Ishikawa (cell line): Measurements from ENCODE around the gene PRR18.

Source experiments
- CEBPB ChIP-seq: IDR thresholded peaks from 2 replicates; pipeline ENCODE4 v1.6.1; 2012
- CREB1 ChIP-seq: IDR thresholded peaks from 2 replicates; pipeline ENCODE4 v1.6.1; 2012; ENCODE audit warnings: low read depth
- EGR1 ChIP-seq: IDR thresholded peaks from 2 replicates; pipeline ENCODE4 v1.6.1; 2012
- EP300 ChIP-seq: IDR thresholded peaks from 2 replicates; pipeline ENCODE4 v1.6.1; 2012; ENCODE audit warnings: borderline replicate concordance
- FOXM1 ChIP-seq: IDR thresholded peaks from 2 replicates; pipeline ENCODE4 v1.6.1; 2012; ENCODE audit warnings: low read depth, borderline replicate concordance
- MAX ChIP-seq: IDR thresholded peaks from 2 replicates; pipeline ENCODE4 v1.6.1; 2012
- NFIC ChIP-seq: IDR thresholded peaks from 2 replicates; pipeline ENCODE4 v1.6.1; 2012
- RAD21 ChIP-seq: IDR thresholded peaks from 2 replicates; pipeline ENCODE4 v1.6.1; 2012; ENCODE audit warnings: low read depth
- REST ChIP-seq: IDR thresholded peaks from 2 replicates; pipeline ENCODE4 v1.6.1; 2012; ENCODE audit warnings: low read depth, mild to moderate bottlenecking
- TAF1 ChIP-seq: IDR thresholded peaks from 2 replicates; pipeline ENCODE4 v1.6.1; 2012; ENCODE audit warnings: low read depth, mild to moderate bottlenecking
- TCF12 ChIP-seq: IDR thresholded peaks from 2 replicates; pipeline ENCODE4 v1.6.1; 2012; ENCODE audit warnings: low read depth
- TEAD4 ChIP-seq: IDR thresholded peaks from 2 replicates; pipeline ENCODE4 v1.6.1; 2012
- USF1 ChIP-seq: IDR thresholded peaks from 2 replicates; pipeline ENCODE4 v1.6.1; 2012
- YY1 ChIP-seq: IDR thresholded peaks from 2 replicates; pipeline ENCODE4 v1.6.1; 2012; ENCODE audit warnings: low read depth
- ZBTB7A ChIP-seq: IDR thresholded peaks from 2 replicates; pipeline ENCODE4 v1.6.1; 2012; ENCODE audit warnings: low read depth

The PRR18 gene

GRCh38 chr6:166277892-166278578, 30.2 kb downstream of the PRR18 start:
- TF ChIP-seq EGR1: no peak
- TF ChIP-seq CEBPB: no peak
- TF ChIP-seq FOXM1: no peak
- no peak for TF ChIP-seq REST
- TF ChIP-seq CREB1: no peak
- no peak for TF ChIP-seq YY1
- TF ChIP-seq TCF12: no peak
- TF ChIP-seq TEAD4: no peak
- no peak for TF ChIP-seq RAD21
- no peak for TF ChIP-seq USF1
- TF ChIP-seq NFIC: no peak
- TF ChIP-seq ZBTB7A: no peak

GRCh38 chr6:166277018-166277417, 31.2 kb downstream of the PRR18 start:
- no peak for TF ChIP-seq YY1
- TF ChIP-seq MAX: no peak
- no peak for TF ChIP-seq EGR1
- no peak for TF ChIP-seq RAD21
- no peak for TF ChIP-seq TCF12
- TF ChIP-seq TAF1: no peak
- no peak for TF ChIP-seq TEAD4
- TF ChIP-seq USF1: no peak
- no peak for TF ChIP-seq FOXM1
- TF ChIP-seq CREB1: no peak

GRCh38 chr6:166275714-166276166, 32.5 kb downstream of the PRR18 start:
- TF ChIP-seq ZBTB7A: no peak
- no peak for TF ChIP-seq REST
- TF ChIP-seq CREB1: no peak
- TF ChIP-seq YY1: 0 out of 2 replicates have a peak, but pooled peaks have one; percentile 26
- peak; percentile 95 for TF ChIP-seq RAD21
- no peak for TF ChIP-seq TEAD4
- no peak for TF ChIP-seq USF1

DNA sequence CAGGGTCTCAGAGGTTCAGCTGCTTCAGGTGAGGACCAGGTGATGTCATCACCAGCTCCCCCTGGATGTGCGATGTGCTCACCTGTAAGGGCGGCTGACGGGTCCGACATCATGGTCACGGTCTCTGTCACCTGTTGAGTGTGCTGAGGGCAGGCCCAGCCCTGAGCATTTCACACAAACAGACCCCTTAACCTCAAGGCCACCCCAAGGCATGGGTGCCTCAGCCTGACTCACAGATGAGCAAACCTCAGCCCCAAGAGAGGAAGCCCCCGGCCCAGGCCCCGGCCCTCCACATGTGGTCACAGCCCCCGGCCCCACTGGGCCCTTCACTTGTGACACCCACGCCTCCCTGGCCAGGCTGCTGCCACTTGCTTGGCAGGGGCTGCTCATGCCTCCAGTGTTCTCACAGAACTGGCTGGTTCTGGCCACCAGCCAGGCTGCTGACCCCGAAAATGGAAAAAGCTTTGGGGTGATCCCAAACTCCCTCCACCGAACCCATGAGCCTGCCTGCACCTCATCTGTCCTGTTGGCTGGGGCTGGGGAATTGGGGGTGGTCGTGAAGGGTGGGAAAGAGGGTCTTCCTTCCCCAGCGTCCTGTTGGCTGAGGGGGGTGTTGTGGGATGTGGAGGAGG, 33.3 kb downstream of the PRR18 start:
- no peak for TF ChIP-seq YY1
- TF ChIP-seq TCF12: no peak
- no peak for TF ChIP-seq TEAD4
- TF ChIP-seq CREB1: no peak
- no peak for TF ChIP-seq TAF1
- TF ChIP-seq USF1: no peak
- no peak for TF ChIP-seq EGR1

GRCh38 chr6:166274163-166274562, 34.0 kb downstream of the PRR18 start:
- no peak for TF ChIP-seq EGR1
- TF ChIP-seq YY1: no peak
- TF ChIP-seq EP300: no peak
- no peak for TF ChIP-seq FOXM1
- no peak for TF ChIP-seq NFIC
- TF ChIP-seq CEBPB: no peak
- TF ChIP-seq TEAD4: no peak
- no peak for TF ChIP-seq ZBTB7A
- no peak for TF ChIP-seq REST
- TF ChIP-seq TCF12: no peak
- TF ChIP-seq CREB1: no peak
- TF ChIP-seq TAF1: no peak
- no peak for TF ChIP-seq RAD21
- no peak for TF ChIP-seq MAX
- TF ChIP-seq USF1: no peak
